Mucosa of descending colon (tissue), 3 donors: Measurements from ENCODE around the gene UBP1. TPM values are rescaled to one million over a fixed set of nuclear protein-coding genes. Genes with fewer than 3 reads are reported as not detected.

Experiments
- ATAC-seq: fragments of 200-7000 bp; cut with Tn5 transposase; one replicate; pipeline ENCODE4 v1.9.1; 2020; ENCODE audit warnings: mild to moderate bottlenecking, moderate library complexity
- DNase-seq, 3 donors: peaks; one replicate each; pipeline ENCODE4 v3.0.0-alpha.2; 2020
- H3K36me3 ChIP-seq: fragments of 200-600 bp; one replicate; pipeline ENCODE4 v1.8.0; 2021; ENCODE audit warnings: low read depth, mild to moderate bottlenecking
- H3K4me1 ChIP-seq: fragments of 200-600 bp; one replicate; pipeline ENCODE4 v1.8.0; 2021; ENCODE audit warnings: low read depth, mild to moderate bottlenecking
- H3K4me3 ChIP-seq: fragments of 200-600 bp; one replicate; pipeline ENCODE4 v1.8.0; 2021; ENCODE audit warnings: mild to moderate bottlenecking
- H3K9me3 ChIP-seq: fragments of 200-600 bp; one replicate; pipeline ENCODE4 v1.8.0; 2021; ENCODE audit warnings: mild to moderate bottlenecking
- intact Hi-C, 2 donors: fragments of 100-400 bp; cut with DNase I in 1 of 2; cut with micrococcal nuclease in 1 of 2; formaldehyde crosslinking; loops; one replicate each; pipeline versions ENCODE4 v1.11.0 to v1.11.1; 2022; cut with DNase I, micrococcal nuclease
- total RNA-seq, 3 donors: library from RNA; stranded (reverse); fragmentation: NEBNext Ultra II Directional in 2 of 3; extraction: Animal tissue kit (Norgen Biotek cat#: 25700) in 2 of 3; gene quantifications; one replicate each; pipeline versions ENCODE4 v1.2.1 to v1.2.4, GENCODE V29; 2021 to 2023
- TF ChIP-seq, protein P1 (sequence below): fragments of 200-600 bp; IDR thresholded peaks from one replicate; pipeline ENCODE4 v1.8.0; 2022; ENCODE audit warnings: antibody characterized with exemption, mild to moderate bottlenecking
- donor health status: DM: no; HTN: no; CAD: no; lungs with moderate emphysema.
- donor health status: DM: no; HTN: no; CAD: no.
- donor health status: DM: no; HTN: yes; CAD: no.

The UBP1 gene
- total RNA-seq, 3 donors from 2014 or later, result 62.1 to 90.9 (median 64.3) TPM

DNA sequence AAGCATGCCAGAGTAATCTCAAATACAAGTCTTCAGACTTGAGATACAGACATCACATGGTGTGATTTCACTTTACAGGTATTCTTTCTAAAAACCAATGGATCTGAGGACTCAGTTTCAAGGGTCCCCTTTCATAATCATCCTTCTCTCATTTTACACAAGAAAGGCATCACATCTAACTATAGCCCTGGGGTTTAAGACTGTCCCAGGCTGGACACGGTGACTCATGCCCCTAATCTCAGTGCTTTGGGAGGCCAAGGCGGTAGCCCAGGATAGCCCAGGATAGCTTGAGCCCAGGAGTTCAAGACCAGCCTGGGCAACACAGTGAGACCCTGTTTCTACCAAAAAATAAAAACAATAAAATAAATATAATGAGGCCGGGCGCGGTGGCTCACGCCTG is 36.4 kb downstream of the UBP1 start:
- Histone ChIP-seq H3K9me3 (no peaks in the 10 kb centered on the region), H3K4me3 (no peak overlapping the region), H3K4me1 (no peaks in the 10 kb centered on the region), H3K36me3 (peaks cover 7% of the 10 kb centered on the region)
- no peak for DNase-seq
- TF ChIP-seq, protein P1, sequence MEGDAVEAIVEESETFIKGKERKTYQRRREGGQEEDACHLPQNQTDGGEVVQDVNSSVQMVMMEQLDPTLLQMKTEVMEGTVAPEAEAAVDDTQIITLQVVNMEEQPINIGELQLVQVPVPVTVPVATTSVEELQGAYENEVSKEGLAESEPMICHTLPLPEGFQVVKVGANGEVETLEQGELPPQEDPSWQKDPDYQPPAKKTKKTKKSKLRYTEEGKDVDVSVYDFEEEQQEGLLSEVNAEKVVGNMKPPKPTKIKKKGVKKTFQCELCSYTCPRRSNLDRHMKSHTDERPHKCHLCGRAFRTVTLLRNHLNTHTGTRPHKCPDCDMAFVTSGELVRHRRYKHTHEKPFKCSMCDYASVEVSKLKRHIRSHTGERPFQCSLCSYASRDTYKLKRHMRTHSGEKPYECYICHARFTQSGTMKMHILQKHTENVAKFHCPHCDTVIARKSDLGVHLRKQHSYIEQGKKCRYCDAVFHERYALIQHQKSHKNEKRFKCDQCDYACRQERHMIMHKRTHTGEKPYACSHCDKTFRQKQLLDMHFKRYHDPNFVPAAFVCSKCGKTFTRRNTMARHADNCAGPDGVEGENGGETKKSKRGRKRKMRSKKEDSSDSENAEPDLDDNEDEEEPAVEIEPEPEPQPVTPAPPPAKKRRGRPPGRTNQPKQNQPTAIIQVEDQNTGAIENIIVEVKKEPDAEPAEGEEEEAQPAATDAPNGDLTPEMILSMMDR, result no peak
- no peak for ATAC-seq
- intact Hi-C loops, result no loop called here

DNA sequence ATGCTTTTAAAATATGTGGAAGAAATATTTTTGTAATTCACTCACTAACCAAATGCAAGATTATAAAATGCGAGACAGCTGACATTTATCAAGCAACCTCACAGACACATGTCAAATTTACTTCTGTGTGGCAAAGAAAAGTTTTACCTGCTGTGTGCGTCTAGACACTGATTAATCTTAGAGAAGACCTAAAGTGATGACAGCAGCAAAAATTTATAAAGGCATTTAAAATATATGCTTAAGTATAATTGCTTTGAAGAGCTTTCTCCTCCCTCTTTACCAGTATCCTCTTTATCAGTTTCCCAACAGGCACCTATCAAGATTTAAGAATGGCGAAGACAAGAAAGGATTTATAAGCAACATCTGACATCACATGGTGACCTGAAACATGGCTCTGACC is 37.3 kb downstream of the UBP1 start:
- Histone ChIP-seq H3K4me3 (no peak overlapping the region), H3K4me1 (no peaks in the 10 kb centered on the region), H3K36me3 (peaks cover 7% of the 10 kb centered on the region), H3K9me3 (no peaks in the 10 kb centered on the region)
- DNase-seq (no peak), ATAC-seq (no peak)
- intact Hi-C loops, result no loop called here
- TF ChIP-seq, protein P1, result no peak

DNA sequence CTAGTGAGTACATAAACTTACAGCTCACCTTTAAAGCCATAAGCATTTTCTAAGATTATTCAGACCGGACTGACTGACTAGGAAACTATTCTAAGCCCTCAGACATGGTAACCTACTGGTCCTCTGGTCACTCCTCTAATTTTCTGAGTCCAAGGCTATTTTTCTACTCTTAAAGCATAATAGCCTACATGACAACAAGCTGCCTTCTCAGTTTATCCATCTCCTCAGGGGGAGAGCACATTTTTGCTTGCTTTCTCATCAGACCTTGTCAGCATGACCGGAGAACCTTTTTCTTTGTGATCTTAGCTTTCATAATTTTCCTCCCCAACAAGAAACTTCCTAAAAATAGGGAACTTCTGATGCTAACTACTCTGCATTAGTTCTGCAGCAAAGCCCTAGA is 38.4 kb downstream of the UBP1 start:
- Histone ChIP-seq H3K36me3 (peaks cover 7% of the 10 kb centered on the region), H3K4me1 (no peaks in the 10 kb centered on the region), H3K4me3 (no peak overlapping the region), H3K9me3 (no peaks in the 10 kb centered on the region)
- DNase-seq, result no peak
- TF ChIP-seq, protein P1, result no peak
- intact Hi-C loops, result no loop called here
- no peak for ATAC-seq

DNA sequence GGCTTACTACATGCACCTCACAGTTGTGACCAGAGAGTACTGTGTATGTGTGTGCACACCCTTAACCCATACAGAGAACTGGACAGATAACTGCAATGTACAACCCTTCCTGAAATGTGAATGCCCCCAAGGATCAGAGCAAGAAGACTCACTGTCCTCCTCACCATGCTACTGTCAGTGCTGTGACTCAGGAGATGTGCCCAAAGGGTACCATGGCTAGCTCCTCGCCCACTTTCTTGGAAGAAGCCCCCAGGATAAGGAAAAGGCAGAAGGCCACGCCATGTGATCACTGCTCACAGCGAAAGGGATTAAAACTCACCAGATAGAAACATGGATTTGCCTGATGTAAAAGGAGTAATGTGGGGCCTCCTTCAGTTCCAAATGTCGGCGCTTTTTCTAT is 41.8 kb downstream of the UBP1 start:
- TF ChIP-seq, protein P1, result no peak
- DNase-seq, result no peak
- intact Hi-C loops, result no loop called here
- Histone ChIP-seq H3K4me1 (no peaks in the 10 kb centered on the region), H3K4me3 (no peak overlapping the region), H3K36me3 (peaks cover 10% of the 10 kb centered on the region), H3K9me3 (no peaks in the 10 kb centered on the region)
- ATAC-seq, result no peak

DNA sequence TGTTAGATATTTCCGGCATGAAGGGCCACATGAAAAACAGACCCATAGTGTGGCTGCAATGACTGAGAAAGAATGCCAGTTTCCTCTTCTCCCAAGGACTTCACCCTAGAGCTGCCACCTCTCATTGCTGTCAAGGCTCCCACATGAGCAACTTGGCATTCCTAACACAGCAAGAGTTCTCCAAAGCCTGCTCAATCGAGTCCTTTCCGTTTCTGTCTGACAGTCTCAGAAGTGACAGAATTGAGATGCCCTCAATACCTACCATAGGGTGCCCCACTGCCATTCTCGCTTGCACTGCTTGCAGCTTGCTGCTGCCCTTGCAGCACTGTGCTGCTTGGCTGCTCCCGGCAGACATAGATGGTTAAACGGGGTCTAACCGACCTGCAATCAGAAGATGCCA is 44.3 kb downstream of the UBP1 start:
- no peak overlapping the region for H3K4me3 ChIP-seq
- no peak for ATAC-seq
- intact Hi-C loops, result no loop called here

More for the DNA sequence above, 44.3 kb downstream of the UBP1 start:
- TF ChIP-seq, protein P1, result no peak
- no peak for DNase-seq
- Histone ChIP-seq H3K9me3 (no peaks in the 10 kb centered on the region), H3K4me1 (no peaks in the 10 kb centered on the region), H3K36me3 (peaks cover 10% of the 10 kb centered on the region)
